GM21825 (cell line): Measurements from ENCODE around the gene ZNF668.
"Not testable (repeated sequence)": the region's sequence is repeated elsewhere in the genome, so short reads cannot be mapped to it uniquely, and the experiment has no call there.

ENCODE experiments used
- ATAC-seq: cut with Tn5 transposase; IDR thresholded peaks from one replicate; pipeline ENCODE4 v1.9.1; 2021; ENCODE audit warnings: mild to moderate bottlenecking, moderate library complexity; ENCODE audit not compliant: unreplicated experiment

The ZNF668 gene

GRCh38 chr16:31016018-31016417, 58.0 kb downstream of the ZNF668 start:
- ATAC-seq: no peak

DNA sequence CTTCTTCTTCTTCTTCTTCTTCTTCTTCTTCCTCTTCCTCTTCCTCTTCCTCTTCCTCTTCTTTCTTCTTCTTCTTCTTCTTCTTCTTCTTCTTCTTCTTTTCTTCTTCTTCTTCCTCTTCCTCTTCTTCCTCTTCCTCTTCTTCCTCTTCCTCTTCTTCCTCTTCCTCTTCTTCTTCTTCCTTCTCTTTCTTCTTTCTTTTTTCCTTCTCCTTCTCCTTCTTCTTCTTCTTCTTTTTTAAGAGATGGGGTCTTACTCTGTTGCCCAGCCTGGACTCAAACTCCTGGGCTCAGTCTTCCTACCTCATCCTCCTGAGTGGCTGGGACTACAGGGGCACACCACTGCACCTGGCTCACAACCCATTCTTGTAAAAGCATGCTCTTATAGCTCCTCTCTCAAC, 60.7 kb downstream of the ZNF668 start:
- not testable (repeated sequence) for ATAC-seq

GRCh38 chr16:31011815-31012214, 62.2 kb downstream of the ZNF668 start:
- not testable (repeated sequence) for ATAC-seq
